ENCODE measurements around the gene ADAM12. TPM values are rescaled to one million over a fixed set of nuclear protein-coding genes. Genes with fewer than 3 reads are reported as not detected.
"Not testable (repeated sequence)": the region's sequence is repeated elsewhere in the genome, so short reads cannot be mapped to it uniquely, and the experiment has no call there.

ADAM12 gene
- total RNA-seq, 2 experiments from 2014 or later: 1.3 TPM

- ChIA-PET POLR2A (no interaction called here), CTCF (no interaction called here)
- peaks cover 3% of the 10 kb centered on the region for H3K27me3 Mint-ChIP-seq
- H3K4me1 Mint-ChIP-seq (ENCODE audit: low read depth): no peaks in the 10 kb centered on the region
- ATAC-seq (no peak), DNase-seq (no peak)
- H3K36me3 Mint-ChIP-seq (ENCODE audit: low read depth): no peaks in the 10 kb centered on the region
- intact Hi-C loops (cut with micrococcal nuclease): no loop called here
- no peak overlapping the region for H3K27ac Mint-ChIP-seq
- TF ChIP-seq CTCF (IDR thresholded peaks at IDR 0.05): no peak
- no peak overlapping the region for H3K4me3 Mint-ChIP-seq
- H3K9me3 Mint-ChIP-seq: no peaks in the 10 kb centered on the region
These were observed 206.7 kb downstream of the ADAM12 start for GRCh38 chr10:126181626-126182025.

- DNase-seq (no peak), ATAC-seq (no peak)
- peaks cover 3% of the 10 kb centered on the region for H3K27me3 Mint-ChIP-seq
- ChIA-PET POLR2A (no interaction called here), CTCF (no interaction called here)
- H3K9me3 Mint-ChIP-seq: no peaks in the 10 kb centered on the region
- intact Hi-C loops (cut with micrococcal nuclease): no loop called here
- H3K4me3 Mint-ChIP-seq: no peak overlapping the region
- no peak overlapping the region for H3K27ac Mint-ChIP-seq
- H3K4me1 Mint-ChIP-seq (ENCODE audit: low read depth): no peaks in the 10 kb centered on the region
- no peak for TF ChIP-seq CTCF (IDR thresholded peaks at IDR 0.05)
- no peaks in the 10 kb centered on the region for H3K36me3 Mint-ChIP-seq (ENCODE audit: low read depth)
These were observed 208.6 kb downstream of the ADAM12 start for GRCh38 chr10:126179637-126180036.

- ChIA-PET CTCF (no interaction called here), POLR2A (no interaction called here)
- intact Hi-C loops (cut with micrococcal nuclease): no loop called here
- DNase-seq (no peak), ATAC-seq (no peak)
- Mint-ChIP-seq H3K27me3 (peaks cover 1% of the 10 kb centered on the region), H3K27ac (no peak overlapping the region), H3K4me3 (no peak overlapping the region), H3K9me3 (no peaks in the 10 kb centered on the region), H3K36me3 (ENCODE audit: low read depth) (no peaks in the 10 kb centered on the region), H3K4me1 (ENCODE audit: low read depth) (no peaks in the 10 kb centered on the region)
- TF ChIP-seq CTCF (IDR thresholded peaks at IDR 0.05): no peak
These were observed 210.8 kb downstream of the ADAM12 start for GRCh38 chr10:126177417-126178030.

GRCh38 chr10:126175641-126176262 is 212.5 kb downstream of the ADAM12 start:
- intact Hi-C loops (cut with micrococcal nuclease): no loop called here
- Mint-ChIP-seq H3K27ac (no peak overlapping the region), H3K4me1 (ENCODE audit: low read depth) (no peaks in the 10 kb centered on the region), H3K9me3 (no peaks in the 10 kb centered on the region), H3K36me3 (ENCODE audit: low read depth) (no peaks in the 10 kb centered on the region), H3K27me3 (no peaks in the 10 kb centered on the region), H3K4me3 (no peak overlapping the region)
- ChIA-PET POLR2A (no interaction called here), CTCF (no interaction called here)
- no peak for DNase-seq
- no peak for ATAC-seq
- no peak for TF ChIP-seq CTCF (IDR thresholded peaks at IDR 0.05)

GRCh38 chr10:126172755-126173154 is 215.5 kb downstream of the ADAM12 start:
- H3K27ac Mint-ChIP-seq; H3K9me3 Mint-ChIP-seq; intact Hi-C loops (cut with micrococcal nuclease); DNase-seq; POLR2A ChIA-PET; ATAC-seq; H3K36me3 Mint-ChIP-seq (ENCODE audit: low read depth); H3K4me3 Mint-ChIP-seq; CTCF ChIA-PET; H3K4me1 Mint-ChIP-seq (ENCODE audit: low read depth); H3K27me3 Mint-ChIP-seq: not testable (repeated sequence)

Measured in activated CD8-positive, alpha-beta T cell treated with anti-CD3 and anti-CD28 coated beads for 36 hours (primary cell).